CD4-positive, alpha-beta T cell treated with Interleukin-17A for 1 hour (primary cell): Measurements from ENCODE around the gene CIAO2B.
"Not testable (repeated sequence)": the region's sequence is repeated elsewhere in the genome, so short reads cannot be mapped to it uniquely, and the experiment has no call there.

Experiments
- DNase-seq: peaks from one replicate; pipeline ENCODE4 v3.0.0-alpha.2; 2020

CIAO2B gene

DNA sequence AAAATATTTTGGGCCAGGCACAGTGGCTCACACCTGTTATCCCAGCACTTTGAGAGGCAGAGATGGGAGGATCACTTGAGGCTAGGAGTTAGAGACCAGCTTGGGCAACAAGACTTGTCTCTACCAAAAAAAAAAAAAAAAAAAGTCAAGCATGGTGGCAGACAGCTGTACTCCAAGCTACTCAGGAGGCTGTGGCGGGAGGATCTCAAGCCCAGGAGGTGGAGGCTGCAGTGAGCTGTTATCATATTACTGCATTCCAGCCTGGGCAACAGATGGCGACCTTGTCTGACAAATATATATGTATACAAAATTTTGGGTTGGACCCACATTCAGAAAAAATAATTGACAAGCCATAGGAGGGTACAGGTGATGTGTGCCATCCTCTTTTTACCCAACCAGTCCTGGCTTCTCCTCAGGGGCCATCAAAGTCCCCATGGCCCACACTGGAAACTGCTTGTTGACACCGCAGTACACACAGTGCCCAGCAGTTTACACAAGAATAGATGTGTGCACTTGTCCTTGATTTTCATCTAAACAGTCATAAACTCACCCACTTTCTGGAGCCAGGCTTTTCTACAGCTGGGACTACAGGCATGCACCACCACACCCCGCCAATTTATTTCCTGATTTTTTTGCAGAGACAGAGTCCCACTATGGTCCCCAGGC, 2.8 kb upstream of the CIAO2B start:
- no peak for DNase-seq

DNA sequence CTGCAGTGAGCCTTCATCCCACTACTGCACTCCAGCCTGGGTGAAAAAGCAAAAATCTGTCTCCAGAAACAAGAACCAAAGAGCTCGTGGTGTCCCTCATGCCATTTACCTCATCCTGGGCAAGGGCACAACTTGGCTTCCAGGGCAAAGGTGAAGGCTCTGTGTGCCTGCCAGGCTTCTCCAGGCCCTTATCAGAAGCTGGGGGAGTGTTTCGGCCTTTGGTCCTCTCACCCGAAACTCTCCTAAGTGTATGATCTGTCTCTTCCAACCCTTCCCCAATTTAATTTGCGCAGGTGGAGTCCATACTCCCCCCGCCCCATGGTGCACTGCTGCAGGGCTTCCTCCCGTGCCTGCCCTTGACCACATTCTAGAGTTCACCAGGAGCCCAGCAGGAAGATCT, 2.3 kb upstream of the CIAO2B start:
- DNase-seq, result no peak

DNA sequence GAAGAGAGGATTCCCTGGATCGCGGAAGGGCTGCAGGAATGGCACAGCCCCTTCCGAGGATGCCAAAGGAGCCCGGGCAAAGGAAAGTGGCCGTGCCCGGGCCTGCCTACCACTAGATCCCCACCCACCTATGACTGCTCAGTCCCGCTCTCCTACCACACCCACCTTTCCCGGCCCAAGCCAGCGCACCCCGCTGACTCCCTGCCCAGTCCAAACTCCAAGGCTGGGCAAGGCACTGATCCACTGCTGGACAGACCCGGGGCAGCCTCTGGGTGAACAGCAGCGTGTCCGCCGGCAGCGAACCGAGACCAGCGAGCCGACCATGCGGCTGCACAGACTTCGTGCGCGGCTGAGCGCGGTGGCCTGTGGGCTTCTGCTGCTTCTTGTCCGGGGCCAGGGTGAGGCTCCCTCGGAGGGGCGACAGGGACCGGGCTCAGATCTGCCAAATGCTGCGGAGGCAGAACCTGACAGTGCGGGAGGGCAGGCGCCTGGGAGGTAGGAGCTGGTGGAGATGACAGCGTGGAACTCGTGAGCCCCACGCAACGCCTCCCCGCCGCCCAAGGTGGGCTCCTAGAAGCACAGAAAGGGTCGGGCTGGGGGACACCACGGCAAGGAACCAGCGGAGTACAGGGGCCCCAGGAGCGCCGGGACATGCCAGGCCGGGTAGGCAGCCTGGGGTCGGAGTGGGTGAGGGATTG, 1.3 kb upstream of the CIAO2B start, which contains the start of gene CES2:
Gene CES2, plus strand, starts transcription at position 203 of the 698 bp plus-strand sequence. Its CDS starts 120 bp downstream, at position 323.
- DNase-seq, result no peak

DNA sequence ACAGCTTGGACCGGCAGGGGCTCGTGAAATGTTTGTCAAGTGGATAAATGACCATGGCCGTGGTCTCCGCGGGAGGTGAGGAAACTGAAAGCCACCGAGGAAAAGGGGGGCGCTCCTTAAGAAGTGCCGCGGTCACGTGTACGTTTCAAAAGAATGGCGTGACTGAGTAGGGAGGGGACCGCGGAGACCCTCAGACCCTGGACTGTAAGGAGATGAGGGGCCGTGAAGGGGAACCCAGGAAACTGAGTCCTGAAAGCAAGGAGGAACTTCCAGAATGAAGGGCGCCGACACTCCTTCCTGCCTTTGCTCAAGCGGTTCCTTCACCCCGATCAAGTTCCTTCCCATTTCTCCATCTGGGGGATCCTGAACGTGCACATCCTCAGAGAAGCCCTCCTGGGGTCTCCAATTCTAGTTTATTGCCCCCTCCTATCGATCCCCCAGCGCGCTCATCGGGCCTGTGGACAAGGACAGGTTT, 674 bp upstream of the CIAO2B start:
- not testable (repeated sequence) for DNase-seq

DNA sequence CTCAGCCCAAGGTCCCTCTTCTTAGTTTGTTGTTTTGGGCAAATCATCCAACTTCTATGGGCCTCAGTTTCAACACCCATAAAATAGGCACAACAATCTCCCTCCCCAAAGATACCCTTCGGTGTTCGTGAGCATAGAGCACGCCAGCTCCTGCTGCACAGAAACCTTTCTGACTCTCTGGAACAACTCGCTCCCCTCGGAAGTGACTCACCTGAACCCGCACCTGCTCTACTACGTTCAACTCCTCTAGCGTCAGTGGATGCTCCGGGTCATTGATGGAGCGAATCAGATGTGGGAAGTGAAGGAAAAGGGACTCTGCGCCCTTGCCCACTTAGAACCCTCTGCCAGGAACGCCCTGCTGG, 445 bp downstream of the CIAO2B start:
- DNase-seq, result no peak

DNA sequence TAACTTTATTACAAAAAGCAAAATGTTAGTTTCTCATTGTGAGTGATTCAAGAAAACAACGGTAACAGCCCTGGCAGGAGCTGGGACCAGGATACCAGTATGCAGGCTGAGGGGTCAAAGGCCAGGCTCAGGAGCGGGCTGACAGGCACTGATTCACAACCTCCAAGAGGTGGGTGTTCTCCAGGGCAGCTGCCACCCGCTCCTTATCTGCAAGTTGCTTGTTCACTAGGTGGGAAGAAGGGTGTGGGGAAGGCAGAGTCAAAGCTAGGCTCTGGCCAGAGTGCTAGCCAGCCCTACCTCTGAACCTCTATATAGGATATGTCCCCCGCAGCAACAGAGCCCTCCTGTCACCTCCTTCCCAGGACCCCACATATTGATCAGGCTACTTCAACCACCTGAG, 2.1 kb downstream of the CIAO2B start:
- no peak for DNase-seq

DNA sequence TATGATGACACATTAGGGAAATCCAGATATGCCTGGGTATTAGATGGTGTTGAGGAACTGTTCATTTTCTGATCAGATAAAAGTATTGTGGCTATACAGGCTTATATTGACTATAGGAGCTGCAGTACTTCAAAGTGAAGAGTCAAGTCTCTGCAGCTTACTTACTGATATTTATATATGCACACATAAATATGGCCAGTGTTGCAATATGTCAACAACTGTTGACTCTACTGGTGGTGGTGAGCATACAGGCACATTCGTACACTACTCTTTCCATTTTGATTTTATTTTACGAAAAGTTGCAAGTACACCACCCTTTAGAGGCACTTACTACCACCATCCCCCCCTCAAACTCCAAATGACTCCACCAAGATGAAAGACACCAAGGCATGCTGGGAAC, 2.5 kb downstream of the CIAO2B start:
- DNase-seq, result no peak

DNA sequence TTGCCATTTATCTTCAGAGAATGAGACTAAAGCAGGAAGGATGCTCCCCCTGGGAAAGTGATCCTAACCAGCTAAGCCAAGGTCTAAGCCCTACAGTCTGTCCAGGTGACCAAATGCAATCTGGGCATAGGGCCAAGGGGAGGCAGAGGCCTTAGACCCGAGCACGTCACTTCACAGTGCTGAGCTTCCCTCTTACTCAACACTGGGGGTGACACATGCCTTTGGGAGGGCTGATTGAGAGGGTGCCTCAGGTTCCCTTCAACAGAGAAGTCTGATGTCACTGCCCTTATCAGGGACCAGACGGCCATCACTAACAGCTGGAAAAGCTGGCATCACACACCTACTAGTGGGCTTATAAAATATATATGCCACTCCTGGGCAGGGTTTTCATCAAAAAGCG, 4.0 kb downstream of the CIAO2B start:
- no peak for DNase-seq

DNA sequence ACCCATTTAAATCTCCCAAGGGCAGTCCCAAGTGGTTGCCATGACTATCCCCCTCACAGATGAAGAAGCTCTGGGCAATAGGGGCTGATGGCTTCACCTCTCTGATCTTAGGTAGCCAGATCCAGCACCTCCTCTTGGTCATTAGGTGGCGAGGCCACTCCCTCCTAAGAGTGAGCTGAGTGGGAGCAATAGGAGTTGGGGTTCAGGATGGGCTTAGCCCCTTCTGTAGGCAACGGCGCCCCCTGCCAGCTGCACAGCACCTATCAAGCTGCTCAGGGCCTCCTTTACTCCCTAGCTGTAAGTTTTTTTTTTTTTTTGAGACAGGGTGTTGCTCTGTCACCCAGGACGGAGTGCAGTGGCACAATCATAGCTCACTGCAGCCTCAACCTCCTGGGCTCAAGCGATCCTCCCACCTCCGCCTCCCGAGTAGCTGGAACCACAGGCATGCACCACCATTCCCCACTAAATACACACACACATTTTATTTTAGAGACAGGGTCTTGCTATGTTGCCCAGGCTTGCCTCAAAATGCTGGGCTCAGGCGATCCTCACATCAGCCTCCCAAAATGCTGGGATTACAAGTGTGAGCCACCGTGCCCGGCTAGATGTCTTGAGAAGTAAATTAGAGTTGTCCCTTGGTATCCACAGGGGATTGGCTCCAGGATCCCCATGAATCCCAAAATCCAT, 5.4 kb downstream of the CIAO2B start:
- DNase-seq, result peak; percentile 32

DNA sequence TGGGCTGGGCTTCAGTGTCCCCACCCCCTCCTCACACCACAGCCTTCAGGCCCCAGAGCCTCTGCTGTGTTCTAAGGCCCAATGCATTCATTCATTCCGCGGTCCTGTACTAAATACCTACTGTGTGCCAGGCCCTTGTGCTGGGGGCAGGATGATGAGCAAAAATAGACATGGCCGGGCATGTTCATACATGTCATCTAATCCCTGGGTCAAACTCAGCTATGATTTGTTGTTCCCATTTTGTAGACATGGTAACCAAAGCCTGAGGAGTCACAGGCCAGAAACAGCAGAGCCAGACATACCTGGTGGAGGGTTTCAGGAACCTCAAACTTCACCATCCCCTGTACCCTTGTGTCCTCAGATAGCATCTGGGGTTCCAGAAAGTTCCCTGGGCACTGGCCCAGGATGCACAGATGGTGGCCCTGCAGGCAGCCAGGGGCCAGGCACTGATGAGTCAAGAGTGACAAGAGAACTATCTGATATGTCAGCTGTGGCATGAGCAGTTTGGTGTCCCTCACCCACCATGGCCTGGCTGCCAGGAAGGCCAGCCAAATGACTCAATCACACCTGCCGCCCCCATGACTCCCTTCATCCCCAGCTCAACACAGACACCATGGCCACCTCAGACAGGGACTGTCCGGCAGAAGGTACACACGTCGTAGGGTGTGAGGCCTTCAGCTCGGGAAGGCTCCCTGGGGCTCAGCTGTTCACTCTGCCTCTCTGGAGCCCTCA, 6.1 kb downstream of the CIAO2B start:
- DNase-seq, result no peak

DNA sequence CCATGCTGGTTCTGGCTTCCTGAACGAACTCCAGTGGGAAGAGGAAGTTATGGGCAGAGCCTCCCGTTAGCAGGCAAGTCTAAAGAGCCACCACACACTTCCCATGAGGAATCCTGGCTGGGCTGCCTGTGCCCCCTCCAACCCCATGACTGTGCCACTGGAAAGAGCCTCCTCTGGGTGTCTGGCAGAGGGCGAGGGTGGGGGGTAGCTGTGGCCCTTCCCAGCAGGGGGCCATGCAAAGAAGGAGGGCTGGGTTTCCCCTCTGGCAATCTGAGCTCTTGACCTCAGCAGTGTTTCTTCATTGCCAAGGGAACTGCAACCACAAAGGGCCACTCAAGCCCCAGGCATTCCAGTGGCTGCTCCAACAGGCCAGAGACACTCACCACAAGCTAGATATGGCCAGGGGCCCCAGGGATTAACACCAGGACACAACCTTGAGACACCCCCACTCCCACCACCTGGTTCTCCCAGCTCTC, 7.2 kb downstream of the CIAO2B start:
- DNase-seq, result peak; percentile 5

DNA sequence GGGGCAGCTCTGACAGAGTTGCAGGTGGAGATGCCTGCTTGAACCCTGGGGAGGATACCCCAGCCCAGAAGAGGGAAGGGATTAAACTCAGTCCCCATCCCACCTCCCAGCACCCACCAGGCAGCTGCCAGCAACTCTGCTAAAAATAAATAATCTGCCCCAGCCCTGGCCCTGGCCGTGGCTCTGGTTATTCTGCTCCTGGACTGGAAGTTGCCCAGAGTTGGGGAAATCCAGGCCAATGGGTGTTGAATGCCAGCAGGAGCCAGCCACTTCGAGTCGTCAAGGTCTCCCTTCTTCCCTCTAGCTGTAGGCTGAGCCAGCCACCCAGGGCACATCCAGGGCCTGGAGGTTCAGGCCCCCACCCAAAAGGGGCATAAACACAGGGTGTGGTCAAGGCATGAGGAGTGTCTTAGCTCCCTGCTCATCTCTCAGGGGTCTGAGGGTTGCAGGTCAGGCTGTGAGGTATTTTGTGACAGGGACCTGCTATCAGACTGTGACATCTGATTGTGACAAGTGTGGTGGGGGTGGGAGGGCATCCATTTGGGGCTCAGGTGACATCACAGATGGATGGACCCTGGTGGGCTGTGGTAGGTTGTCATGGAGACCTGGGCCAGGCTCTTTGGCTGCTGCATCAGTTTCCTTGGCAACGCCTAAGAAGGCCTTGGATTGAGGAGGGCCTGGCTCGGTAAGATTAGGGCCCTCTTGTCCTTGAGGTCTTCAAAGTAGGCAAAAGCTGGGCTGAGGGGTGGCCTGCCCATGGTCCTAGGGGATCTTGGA, 7.8 kb downstream of the CIAO2B start:
- no peak for DNase-seq

DNA sequence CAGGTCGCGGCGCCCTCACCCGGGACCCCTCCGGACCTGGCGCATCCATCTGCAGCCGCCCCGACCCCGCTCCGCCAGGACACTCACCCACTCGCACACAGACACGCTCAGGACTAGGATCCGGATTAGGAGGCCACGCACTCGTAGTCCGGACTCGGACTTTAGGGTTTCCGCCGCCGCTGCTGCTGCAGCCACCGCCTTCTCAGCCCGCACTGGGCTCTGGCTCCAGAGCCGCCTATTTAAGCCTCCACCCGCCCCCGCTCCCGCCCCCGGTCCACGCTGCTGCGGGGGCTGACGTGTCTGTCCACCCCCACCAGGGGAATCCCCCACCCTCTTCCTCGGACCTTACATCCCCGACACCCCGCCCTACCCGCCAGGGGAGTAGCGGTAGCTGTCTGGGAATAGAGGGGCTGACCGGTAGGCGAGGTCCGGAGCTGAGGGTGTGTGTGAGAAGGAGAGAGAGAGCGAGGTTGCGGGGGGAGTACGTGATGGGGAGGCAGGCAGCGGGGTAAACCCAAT, 8.8 kb downstream of the CIAO2B start, which contains the start of gene RRAD:
Gene RRAD, minus strand, starts transcription at position 214 of the 519 bp plus-strand sequence. CDS start 356 bp downstream, outside the sequence.
- peak; percentile 31 for DNase-seq

DNA sequence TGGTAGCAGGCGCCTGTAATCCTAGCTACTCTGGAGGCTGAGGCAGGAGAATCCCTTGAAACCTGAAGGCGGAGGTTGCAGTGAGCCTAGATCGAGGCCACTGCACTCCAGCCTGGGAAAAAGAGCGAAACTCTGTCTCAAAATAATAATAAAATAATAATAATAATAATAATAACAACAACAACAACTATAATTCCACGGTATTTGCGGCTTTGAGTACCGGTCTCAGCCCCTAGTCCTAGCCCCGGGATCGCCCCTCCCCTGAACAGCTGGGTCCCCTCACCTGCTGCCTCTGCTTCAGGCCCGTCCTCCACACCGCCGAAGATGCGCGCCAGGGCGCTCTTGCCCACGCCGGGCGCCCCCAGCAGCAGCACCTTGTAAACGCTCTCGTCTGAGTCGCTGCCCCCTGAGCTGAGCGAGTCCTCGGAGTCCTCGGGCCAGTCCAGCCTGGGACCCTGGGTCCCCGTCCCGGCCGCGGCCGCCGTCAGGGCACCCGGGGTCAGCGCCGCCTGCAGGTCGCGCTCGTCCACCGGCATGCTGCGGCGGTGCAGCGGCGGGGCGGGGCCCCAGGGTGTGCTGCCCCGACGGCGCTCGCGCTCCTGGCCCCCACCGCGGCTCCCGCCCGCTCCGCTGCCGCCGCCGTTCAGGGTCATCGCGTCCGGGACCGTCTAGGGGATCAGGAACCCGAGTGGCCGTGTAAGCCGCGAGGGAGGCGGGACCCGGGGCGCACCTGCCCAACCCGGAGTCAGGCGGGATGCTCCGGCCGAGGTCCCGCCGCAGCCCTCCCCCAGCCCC, 9.5 kb downstream of the CIAO2B start:
- DNase-seq, result peak; percentile 27

DNA sequence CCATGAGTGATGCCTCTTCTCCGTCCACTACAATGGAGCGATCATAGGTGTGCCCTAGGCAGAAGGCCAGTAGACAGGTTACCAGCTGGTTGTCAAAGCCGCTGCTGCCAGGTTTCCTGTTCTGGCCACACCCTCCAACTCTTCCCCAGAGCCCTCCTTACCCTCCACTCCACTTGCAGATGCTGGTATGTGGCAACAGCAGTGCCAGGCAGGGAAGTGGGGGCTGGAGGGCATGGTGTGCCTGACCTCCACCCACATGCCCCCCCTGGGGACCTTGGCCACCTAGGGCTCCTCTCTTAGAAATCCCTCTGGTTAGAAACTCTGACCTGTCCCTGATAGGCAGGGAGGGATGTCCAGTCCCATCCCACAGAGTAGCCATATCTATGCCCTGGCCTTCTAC, 10.3 kb downstream of the CIAO2B start:
- no peak for DNase-seq

DNA sequence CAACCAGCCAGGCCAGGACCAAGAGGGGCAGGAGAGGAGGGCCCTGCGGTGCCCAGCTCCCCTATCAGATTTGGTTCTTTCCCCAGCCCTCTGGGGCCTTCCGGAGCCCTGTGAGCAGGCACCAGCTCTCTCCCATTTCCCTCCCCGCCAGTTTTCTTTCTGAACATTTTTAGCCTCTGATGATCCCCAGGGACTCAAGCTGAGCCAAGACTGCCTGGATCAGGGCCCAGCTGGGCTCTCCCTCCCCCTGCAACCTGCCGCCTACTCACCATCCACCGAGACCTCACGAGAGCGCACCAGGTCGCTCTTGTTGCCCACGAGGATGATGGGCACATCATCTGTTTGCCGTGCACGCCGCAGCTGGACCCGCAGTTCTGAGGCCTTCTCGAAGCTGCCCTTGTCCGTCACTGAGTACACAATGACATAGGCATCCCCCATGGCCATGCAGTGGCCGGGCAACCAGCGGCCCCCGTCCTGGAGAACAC, 10.9 kb downstream of the CIAO2B start:
- DNase-seq, result no peak

DNA sequence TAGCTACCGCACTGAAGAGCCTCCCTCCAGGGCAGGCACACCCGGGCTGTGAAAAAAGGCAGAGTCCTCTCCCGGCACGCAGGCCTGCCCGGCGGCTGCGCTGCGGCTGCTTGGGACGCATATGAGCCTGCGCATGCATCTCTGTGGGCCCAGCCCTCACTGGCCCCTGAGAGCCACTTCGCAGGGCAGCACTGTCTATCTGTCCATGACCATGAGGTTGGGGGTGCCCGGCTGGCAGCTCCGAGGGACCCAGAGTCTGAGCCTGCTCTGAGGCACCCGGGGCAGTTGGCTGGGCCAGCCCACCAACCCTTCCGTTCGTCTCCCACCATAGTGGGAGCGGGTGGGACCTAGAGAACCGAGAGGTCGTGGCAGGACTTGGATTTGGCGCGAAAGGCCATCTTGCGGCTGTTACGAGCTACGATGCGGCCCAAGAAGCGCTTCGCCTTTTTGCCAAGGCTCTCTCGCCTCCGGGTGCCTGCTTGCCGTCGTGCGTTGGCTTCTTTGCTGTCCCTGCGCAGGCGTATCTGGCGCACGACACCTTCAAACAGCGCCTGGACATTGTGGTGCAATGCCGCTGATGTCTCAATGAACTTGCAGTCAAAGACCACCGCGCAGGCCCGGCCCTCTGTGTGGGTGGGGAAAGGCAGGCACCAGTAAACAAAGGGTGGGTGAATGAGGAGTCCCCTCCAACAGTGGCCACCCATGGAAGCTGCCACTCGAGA, 12.3 kb downstream of the CIAO2B start:
- DNase-seq, result no peak

DNA sequence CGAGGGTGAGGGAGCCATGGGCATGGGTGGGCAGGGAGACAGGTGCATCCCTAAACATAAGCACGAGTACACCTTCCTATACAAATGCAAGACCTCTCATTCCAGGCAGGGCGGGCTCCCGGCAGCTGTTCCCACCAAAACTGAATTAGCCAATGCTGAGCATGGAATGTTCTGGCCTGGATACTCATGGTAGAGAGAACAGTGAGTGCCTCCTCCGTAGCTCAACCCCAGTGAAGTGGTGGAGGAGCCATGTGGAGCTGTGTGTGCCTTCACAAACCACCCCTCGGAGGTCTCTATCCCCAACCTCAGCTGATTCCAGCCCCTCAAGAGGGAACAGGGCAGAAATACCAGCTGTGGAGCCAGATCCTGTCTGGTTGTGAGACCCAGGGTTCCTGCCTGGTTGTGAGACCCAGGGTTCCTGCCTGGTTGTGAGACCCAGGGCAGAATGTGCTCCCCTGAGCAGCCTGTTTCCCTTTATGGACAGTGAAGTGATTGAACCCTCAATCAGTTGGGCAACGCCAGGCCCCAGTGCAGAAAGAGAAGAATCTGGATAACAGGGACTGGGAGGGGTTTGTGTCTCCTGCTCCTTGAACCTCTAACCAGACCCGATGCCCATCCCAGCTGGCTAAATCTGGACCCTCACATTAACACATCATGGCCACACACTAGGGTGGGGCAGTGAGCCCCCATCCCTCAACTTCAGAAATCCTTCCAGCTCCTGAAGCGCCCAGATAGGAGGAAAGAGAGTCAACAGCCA, 13.1 kb downstream of the CIAO2B start:
- DNase-seq, result no peak

DNA sequence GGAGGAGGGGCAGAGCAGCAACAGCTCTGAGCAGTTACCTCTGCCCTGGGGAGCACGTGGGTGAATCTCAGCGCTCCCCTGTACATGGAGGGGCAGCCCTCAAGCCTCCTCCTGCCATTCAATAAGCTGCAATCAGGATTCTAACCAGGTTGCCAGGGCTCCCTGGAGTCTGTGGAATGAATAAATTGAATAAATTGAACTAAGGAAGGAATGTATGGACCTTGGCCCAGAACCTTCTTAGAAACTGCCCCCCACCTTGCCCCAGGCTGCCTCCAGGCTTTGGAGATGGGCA, 14.0 kb downstream of the CIAO2B start:
- no peak for DNase-seq
